ENCODE measurements around the gene MAP3K19.
"Not testable (repeated sequence)": the region's sequence is repeated elsewhere in the genome, so short reads cannot be mapped to it uniquely, and the experiment has no call there.

Gene MAP3K19

DNA sequence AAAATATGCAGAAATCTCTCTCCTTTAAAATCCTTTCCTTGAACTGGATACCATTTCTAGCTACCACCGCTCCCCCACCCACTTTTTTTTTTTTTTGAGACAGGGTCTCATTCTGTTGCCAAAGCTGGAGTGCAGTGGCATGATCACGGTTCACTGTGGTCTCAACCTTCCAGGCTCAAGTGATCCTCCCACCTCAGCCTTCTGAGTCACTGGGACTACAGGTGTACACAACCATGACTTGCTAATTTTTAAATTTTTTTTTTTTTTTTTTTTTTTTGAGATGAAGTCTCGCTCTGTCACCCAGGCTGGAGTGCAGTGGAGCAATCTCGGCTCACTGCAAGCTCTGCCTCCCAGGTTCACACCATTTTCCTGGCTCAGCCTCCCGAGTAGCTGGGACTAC, 70.1 kb downstream of the MAP3K19 start:
- DNase-seq = not testable (repeated sequence)

DNA sequence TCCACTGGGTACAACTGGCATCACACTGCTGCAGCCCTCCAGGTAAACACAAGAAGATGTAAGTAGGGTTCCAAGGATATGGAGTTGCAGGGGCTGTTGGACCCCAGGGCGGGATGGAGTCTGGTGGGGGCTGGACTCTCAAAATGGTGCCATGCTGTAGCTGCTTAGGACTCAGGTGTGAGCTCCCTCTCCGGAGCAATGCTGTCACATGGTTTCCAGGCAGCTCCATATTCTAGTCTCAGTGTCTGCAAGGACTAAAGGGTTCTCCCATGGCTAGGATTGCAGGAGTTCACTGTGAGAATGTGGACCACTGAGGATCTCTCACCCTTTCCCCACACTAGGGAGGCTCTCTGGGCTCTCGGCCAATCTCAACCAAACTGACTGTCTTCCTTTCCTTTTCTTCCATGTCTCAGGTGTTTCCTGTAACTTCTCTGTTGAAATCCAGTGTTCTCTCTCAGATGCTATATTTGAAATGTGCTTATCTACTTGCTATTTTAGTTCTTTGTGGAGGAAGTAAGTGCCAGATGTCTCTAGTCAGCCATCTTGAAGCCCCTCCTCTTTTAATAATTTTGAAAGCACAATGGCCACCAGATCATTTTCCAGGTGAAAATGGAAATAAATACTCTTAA, 71.1 kb downstream of the MAP3K19 start:
- no peak for DNase-seq

DNA sequence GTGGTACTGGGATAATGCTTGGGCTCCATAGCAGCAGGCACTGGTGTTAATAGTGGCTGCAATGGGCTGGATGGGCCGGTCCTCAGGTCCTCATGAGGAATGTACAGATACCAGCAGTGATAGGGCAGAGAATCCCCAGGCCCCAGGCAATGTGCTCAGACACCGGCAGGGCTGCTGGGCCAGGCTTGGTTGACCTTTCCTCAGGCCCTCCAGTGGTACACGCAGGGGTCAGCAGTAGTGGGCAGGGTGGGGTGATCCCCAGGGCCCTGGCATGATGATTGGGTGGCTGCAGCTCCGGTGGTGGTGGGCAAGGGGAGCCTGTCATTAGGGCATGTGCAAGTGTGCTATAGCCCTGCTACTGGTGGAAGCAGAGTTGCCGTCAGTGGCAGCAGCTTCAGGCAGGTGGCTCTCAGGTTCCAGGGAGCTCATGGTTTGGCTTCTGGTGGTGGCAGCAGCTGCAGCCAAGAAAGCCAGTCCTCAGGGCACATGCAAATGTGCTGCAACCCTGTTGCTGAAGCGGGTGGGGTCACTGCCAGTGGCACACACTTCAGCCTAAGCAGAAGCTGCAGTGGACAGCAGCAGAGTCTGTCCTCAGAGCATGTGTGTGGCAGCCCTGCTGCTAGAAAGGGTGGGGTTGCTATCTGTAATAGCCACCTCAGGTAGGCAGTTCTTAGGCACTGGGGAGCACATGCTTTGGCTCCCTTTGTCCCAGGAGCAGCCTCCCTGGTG, 71.8 kb downstream of the MAP3K19 start:
- peak in 1 of 2 experiments; percentile 10 for DNase-seq

DNA sequence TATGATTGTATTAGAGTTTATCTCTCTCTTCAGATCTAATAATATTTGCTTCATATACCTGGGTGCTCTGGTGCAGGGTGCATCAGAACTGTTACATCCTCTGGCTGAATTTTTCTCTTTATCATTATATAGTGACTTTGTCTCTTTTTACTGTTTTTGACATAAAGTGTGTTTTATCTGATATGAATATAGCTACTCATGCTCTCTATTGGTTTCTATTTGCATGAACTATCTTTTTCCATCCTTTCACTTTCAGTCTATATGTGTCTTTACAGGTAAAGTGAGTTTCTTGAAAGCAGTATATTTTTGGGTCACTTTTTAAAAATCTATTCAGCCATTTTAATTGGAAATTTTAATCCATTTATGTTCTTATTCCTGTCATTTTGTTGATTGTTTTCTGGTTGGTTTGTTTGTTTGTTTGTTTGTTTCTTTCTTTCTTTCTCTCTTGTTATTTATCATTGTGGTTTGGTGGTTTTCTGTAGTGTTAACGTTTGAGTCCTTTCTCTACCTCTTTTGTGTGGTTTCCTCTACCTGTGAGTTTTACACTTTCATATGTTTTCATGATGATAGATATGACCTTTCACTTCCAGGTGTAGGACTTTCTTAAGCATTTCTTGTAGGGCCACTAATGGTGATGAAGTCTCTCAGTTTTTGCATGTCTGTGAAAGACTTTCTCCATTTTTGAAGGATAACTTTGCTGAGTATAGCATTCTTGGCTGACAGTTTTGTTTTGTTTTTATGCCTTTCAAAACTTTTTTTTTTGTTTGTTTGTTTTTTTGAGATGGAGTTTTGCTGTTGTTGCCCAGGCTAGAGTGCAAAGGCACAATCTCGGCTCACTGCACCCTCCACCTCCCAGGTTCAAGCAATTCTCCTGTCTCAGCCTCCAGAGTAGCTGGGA, 73.8 kb downstream of the MAP3K19 start:
- DNase-seq = no peak

DNA sequence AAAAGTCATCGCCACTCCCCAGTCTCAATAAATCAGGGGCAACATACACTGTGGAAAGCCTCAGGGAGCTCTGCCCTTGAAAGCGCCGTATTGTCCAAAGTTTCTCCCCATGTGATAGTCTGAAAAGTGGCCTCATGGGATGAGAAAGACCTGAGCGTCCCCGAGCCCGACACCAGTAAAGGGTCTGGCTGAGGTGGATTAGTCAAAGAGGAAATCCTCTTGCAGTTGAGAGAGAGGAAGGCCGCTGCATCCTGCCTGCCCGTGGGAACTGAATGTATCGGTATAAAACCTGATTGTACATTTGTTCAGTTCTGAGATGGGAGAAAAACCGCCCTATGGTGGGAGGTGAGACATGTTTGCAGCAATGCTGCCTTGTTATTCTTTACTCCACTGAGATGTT, 80.1 kb downstream of the MAP3K19 start:
- not testable (repeated sequence) for DNase-seq

DNA sequence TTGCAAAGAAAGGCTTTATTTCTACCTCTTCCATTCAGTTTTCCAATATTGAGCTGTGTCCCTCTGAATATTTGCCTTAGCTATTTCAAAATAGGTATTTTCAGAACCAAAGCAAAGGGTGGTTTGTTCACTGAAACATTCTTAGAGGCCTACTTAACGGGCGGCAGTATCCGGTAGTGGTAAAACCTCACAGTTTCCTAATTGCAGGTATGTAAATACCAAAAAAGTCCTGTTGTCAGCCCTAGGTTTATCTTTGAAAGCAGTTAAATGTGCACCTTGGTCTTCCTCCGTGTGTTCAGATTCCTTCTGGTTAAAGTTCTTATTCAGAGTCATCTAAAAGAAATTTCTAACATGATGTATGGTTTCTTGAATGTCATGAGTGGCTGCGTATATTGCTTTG, 89.8 kb downstream of the MAP3K19 start:
- no peak for DNase-seq

DNA sequence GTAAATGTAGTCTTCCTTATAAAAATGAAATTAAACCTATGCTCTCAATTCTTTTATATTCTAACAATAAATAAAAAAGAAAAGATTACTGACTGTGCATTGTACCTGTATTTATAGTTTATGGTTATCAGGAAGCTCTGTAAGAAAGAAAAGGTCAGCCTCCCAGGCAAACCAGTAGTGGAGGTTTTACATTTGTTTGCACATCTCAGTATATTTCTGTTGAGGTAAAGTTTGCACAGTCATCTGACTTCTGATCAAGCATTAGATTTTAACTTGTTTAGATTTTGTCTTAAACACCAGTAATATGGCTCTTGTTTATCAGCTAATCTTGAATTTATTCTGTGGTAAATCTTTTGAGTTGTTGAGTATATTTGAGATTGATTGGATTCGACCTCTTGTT, 91.5 kb downstream of the MAP3K19 start:
- DNase-seq = no peak

DNA sequence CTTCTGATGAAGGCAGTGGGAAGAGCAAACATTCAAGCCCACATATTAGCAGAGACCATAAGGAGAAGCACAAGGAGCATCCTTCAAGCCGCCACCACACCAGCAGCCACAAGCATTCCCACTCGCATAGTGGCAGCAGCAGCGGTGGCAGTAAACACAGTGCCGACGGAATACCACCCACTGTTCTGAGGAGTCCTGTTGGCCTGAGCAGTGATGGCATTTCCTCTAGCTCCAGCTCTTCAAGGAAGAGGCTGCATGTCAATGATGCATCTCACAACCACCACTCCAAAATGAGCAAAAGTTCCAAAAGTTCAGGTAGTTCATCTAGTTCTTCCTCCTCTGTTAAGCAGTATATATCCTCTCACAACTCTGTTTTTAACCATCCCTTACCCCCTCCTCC, 93.2 kb downstream of the MAP3K19 start:
- DNase-seq = no peak

DNA sequence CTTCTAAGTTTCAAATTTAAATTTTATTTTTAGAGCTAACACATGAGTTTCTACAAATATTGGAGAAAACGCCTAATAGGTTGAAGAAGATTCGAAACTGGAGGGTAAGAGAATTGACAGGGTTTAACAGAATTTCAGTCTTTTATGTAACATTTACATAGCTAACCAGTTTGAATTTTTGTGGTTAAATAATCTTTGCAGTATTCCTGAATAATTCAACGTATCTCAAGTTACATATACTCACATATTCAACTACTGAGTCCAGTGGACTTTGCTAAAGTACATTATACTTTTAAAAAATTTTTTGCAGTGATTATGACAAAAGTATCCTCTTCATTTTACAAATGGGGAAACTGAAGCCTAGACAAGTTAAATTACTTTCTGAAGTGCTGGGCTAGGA, 94.6 kb downstream of the MAP3K19 start:
- no peak for DNase-seq

DNA sequence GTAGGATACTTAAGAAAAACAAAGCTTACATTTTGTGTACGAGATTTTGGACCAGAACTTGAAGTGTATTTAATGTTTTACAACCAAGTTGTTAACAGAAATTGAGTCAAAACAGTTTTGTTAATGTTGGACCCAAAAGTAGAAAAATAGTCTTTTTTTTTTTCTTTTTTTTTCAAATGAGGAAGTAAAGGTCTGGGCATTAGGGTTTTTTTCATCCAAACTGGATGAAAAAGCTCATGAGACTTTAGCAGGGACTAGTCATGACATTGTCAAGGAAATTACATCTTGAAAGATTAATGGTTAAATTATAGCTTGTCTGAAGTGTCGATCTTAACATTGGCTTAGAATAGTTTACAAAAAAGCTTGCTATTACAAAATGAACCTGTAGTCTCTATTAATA, 96.4 kb downstream of the MAP3K19 start:
- no peak for DNase-seq

DNA sequence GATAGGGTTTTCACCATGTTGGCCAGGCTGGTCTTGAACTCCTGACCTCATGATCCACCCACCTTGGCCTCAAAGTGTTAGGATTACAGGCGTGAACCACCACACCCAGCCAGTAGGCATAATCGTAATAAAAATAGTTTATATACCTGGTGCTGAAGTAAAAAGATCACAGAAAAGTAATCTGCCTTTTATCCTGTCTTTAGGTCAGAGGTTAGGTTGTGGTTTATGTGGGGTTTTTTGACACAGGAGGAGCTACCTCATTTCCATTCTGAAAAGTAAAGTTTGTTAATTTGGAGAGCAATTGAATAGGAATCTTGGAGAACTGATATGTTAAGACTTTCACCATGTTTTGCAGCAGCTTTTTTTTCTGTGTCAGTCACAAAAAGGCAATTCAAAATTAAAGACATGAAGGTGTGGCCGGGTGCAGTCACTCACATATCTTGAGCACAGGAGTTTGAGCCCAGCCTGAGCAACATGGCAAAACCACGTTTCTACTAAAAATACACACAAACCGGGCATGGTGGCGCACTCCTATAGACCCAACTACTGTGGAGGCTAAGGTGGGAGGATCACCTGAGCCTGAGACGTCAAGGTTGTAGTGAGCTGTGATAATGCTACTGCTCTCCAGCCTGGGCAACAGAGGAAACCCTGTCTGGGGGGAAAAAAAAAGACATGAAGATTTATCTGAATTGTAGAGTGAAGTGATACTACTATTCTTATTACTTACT, 97.1 kb downstream of the MAP3K19 start:
- DNase-seq = no peak

DNA sequence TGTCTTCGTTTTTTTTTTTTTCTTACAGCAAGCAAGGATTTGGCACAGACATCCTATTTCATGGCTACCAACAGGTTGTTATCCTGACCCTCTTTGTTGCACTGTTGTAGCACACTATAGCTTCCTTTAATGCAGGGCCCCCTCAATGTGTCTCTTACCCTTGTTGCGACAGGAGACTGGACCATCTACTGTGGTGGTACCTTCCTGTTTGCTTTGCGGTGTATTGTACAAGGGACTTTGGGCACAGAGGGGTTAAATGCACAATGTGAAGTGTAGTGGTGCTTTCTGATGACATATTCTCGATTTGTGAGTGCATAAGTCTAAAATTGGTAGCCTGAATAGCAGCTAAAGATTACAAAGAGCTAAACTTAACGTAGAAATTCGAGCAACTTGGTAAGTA, 101.2 kb downstream of the MAP3K19 start:
- DNase-seq = no peak

DNA sequence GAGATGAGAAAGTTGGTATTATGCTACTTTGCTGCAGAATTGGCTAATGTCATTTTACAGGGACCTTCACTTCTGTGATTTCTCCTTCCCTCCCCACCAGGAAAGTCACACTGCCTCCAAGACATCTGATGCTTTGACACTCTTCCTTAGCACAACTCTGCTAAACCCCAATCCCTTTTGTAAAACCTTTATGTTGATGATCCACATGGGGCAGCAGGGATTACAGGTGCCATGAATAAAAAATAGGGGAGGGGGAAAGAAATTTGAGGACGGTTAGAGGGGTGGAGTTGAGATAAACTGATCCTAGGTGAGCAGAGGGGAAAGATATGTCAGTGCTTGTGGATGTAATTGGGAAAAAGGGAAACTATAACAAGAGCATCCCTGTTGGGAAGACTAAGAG, 102.3 kb downstream of the MAP3K19 start:
- DNase-seq = no peak

DNA sequence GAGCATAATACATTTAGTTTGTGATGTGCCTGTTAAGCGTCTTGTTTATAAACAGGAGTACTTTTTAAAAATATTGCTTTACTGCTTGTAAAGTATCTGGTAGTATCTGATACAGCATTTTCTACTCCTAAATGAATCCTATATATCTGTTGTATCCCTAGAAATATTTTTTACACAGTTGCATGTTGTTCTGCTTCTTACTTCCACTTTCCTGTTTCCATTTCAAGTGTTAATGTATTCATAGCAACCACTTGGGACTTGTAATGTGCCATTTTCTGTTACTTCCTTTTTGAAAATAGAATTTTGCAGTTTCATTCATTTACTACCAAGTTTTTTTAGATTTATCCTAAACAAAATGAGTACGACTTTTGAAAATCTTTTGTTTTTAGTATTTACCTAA, 103.7 kb downstream of the MAP3K19 start:
- DNase-seq = no peak

DNA sequence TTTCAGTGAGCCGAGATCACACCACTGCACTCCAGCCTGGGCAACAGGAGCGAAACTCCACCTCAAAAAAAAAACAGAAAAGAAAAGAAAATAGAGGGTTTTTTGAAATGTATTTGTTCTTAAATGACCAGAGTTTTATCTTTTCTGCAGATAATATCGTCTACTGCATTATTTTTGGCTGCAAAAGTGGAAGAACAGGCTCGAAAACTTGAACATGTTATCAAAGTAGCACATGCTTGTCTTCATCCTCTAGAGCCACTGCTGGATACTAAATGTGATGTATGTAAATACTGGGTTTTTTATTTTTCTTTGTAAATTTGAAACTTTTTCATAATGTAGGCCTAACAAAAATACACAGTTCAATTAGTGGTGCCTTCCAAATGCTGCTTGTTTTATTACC, 110.6 kb downstream of the MAP3K19 start:
- DNase-seq = no peak

DNA sequence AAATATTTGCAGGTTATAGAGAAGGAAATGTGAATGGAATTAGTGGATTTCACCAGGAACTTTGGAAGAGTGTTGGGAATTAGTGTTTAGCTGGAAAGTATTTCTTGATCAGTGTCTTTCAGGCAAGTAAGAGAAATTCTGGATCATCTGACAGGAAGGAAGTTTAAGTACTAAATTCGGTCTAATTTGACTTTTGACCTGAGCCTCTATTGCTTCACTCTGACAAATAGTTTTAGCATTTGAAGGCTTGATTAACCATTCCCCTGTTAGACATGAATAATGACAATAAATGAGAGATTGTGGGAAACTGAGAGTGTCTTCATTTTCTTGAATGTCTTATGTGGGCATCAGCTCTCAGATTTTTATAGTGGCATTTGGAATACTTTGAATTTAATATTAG, 112.6 kb downstream of the MAP3K19 start:
- DNase-seq = no peak

DNA sequence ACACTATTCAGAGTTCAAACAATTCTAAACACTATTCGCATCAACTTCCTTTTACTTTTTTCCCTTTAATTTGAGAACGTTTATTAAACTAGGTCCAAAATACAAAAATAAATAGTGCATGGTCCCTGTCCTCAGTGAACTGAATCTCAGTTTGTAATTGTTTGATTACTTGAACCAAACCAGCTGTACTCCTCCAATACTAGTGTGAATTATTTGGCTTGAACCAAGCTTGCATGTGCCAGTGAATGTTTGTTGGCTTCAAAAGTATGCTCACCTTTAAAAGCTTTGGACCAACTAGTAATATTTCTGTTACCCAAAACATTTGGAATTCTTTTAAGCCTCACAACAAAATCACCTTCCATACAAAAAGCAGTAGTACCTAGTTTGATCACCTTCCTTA, 113.1 kb downstream of the MAP3K19 start:
- DNase-seq = no peak

DNA sequence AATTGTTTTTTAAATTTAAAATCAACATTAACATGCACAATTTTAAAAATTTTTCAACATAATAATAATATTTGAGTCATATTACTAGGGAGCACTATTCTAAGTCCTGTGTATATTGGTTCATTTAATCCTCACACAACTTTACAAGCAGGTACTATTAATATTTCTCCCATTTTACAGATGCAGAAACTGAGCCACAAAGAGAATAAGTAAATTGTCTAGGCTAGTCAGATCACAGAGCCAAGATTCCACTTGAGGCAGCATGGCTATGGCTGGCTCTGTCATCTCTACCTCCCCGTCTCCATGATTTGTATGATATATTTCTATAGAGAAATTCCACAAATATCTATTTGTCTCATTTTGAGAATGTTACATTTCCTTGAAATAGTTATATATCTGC, 113.5 kb downstream of the MAP3K19 start:
- no peak for DNase-seq

DNA sequence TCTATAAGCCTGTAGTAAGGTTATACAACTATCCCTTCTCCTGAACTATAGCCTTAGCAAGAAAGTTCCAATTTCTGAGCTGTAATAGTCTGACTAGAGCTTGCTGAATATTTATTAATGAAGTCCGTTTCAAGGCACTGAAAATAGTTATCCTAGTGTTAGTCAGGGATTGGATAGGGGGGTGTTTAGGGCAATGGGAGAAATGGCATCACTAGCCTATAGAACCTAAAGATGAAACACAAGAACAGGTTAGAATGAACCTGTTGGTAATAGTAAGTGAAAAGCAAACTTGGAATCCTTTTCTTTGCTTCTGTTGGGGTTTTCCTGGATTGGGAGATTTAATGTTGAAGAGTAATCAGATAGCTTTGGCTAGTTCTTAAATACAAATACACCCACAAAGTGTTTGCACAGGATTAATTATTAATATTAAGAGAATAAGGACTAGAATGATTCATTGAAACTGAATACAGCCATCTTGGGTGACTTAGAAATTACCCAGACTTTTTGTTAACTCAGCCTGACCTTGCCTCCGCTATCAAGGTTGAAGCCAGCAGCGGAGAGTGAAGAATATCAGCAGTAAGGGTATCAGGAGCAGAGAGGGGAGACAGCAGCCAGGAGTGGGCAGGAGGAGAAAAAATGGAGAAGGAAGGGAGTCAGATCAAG, 114.3 kb downstream of the MAP3K19 start:
- no peak for DNase-seq

DNA sequence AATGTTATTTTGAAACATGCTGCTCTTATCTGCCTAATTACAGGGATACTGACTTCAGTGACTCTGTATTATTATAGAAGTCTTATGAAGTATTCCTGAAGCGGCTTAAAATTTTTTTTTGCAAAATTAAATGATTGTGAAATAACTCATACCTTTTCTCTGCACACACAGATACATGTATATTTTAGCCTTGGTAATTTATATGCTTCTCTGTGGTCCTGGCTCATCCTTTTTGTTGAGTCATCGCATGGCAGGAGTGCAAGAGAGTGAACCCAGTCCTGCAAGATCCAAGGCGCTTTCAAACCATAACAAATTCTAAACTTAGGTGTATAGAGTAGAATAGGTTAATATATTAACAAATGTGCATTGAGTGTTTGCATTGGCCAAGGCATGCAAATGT, 120.1 kb downstream of the MAP3K19 start:
- DNase-seq = no peak

DNA sequence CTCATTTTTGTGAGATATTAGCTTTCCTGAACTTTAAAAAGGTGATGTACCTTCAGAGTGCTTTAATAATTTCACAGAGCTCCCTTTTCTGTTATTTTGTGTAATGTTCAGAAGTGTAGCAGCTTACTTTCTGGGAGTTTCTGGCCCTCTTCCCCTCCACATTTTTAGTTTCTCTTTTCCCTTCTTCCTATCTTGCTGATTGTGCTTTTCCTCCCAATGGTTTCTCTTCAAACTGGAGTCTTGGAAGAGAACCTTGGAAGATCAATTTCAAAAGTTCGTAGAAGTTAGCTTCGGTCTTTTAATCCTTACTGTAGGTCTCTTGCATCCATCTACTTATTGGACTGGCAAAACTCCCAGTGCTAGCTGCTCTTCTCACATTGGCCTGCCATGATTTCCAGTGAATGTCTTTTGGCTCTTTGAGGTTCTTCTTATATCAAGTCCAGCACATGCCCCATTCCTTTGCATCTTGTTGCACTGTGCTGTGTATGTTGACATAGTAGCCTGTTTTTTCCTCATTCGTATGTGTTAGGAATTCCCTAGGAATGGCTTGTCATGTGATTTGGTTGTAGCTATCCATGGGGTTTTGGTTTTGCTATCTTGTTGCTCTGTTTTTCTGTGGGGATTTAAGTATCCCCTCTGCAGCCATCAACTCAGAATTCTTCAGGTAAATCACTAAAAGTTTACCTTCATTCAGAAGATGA, 120.9 kb downstream of the MAP3K19 start:
- no peak for DNase-seq

DNA sequence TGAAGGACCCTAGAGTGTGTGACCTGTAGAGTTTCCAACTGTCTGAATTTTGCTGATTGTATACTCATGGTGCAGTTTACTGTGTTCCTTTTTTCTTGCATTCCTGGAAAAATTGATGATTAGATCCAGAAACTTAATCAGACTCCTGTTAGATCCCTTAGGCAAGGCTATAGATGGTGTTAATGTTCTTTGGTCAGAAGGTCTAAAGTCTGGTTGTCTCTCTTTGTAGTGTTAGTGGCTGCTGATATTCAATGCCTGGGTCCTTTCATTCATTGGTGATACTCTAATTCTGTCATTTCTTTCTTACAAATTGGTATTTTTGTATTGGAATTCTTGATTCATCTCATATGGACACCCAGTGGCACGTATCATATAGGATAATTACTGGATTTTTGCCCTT, 122.3 kb downstream of the MAP3K19 start:
- no peak for DNase-seq

Data from SHP77 (cell line).